PC-9 (cell line): ENCODE measurements around the gene GRPEL2. TPM values are rescaled to one million over a fixed set of nuclear protein-coding genes. Genes with fewer than 3 reads are reported as not detected.

Experiments
- BruUV-seq: library from RNA; stranded (reverse); fragments of 400-500 nt; replicated peaks from 2 replicates; lab custom pipeline; 2021; lab: Mats Ljungman, UMichigan
- CTCF ChIA-PET: fragments of 300-600 bp; sonication (Branson Sonifier 250); formaldehyde crosslinking; loops from one replicate; lab custom pipeline; 2022; ENCODE audit warnings: antibody characterized with exemption; lab: Charles Lee
- POLR2A ChIA-PET: fragments of 300-600 bp; sonication (Branson Sonifier 250); formaldehyde crosslinking; loops from one replicate; lab custom pipeline; 2022; ENCODE audit warnings: antibody characterized with exemption; ENCODE audit not compliant: unreplicated experiment; lab: Charles Lee
- DNase-seq, 2 experiments: peaks; one replicate each; pipeline versions ENCODE4 v3.0.0 to v3.0.0-alpha.2; 2015 to 2022; ENCODE audit warnings: mixed read lengths in 1 of 2
- H2AFZ ChIP-seq: fragments of 200-600 bp; sonication (generic); 2 replicates; pipeline ENCODE4 v1.8.1; 2017; ENCODE audit warnings: antibody characterized with exemption
- H3F3A ChIP-seq: fragments of 200-600 bp; sonication (generic); 2 replicates; pipeline ENCODE4 v1.8.1; 2017; ENCODE audit warnings: antibody characterized with exemption, mild to moderate bottlenecking, low read depth; ENCODE audit not compliant: insufficient read depth
- H3K27ac ChIP-seq: fragments of 200-600 bp; sonication (generic); 2 replicates; pipeline ENCODE4 v1.6.1; 2016; ENCODE audit warnings: mixed run types
- H3K27me3 ChIP-seq: fragments of 200-600 bp; sonication (generic); 2 replicates; pipeline ENCODE4 v1.6.1; 2016; ENCODE audit warnings: low read depth, mixed run types; ENCODE audit not compliant: insufficient read depth
- H3K36me3 ChIP-seq: fragments of 200-600 bp; sonication (generic); 2 replicates; pipeline ENCODE4 v1.6.1; 2016; ENCODE audit warnings: low read depth, mixed run types
- H3K4me1 ChIP-seq: fragments of 200-600 bp; sonication (generic); replicated peaks from 2 replicates; pipeline ENCODE4 v1.6.1; 2016; ENCODE audit warnings: mixed run types; ENCODE audit not compliant: insufficient read depth
- H3K4me2 ChIP-seq: fragments of 200-600 bp; sonication (generic); 2 replicates; pipeline ENCODE4 v1.6.1; 2017; ENCODE audit warnings: mixed run types
- H3K4me3 ChIP-seq: fragments of 200-600 bp; sonication (generic); 2 replicates; pipeline ENCODE4 v1.6.1; 2016; ENCODE audit warnings: mixed run types
- H3K79me2 ChIP-seq: fragments of 200-600 bp; sonication (generic); 2 replicates; pipeline ENCODE4 v1.6.1; 2017; ENCODE audit warnings: low read depth, mixed run types
- H3K9me2 ChIP-seq: fragments of 200-600 bp; sonication (generic); 2 replicates; pipeline ENCODE4 v1.8.1; 2017; ENCODE audit warnings: mild to moderate bottlenecking; ENCODE audit not compliant: insufficient read depth
- H3K9me3 ChIP-seq: fragments of 200-600 bp; sonication (generic); 2 replicates; pipeline ENCODE4 v1.8.1; 2016; ENCODE audit warnings: low read depth; ENCODE audit not compliant: insufficient read depth
- H4K20me1 ChIP-seq: fragments of 200-600 bp; sonication (generic); 2 replicates; pipeline ENCODE4 v1.8.1; 2017; ENCODE audit not compliant: insufficient read depth
- EZH2 ChIP-seq: fragments of 200-600 bp; sonication (generic); IDR thresholded peaks from 2 replicates; pipeline ENCODE4 v1.8.0; 2017; ENCODE audit warnings: antibody characterized with exemption, low read depth
- intact Hi-C: fragments of 100-400 bp; cut with micrococcal nuclease; formaldehyde crosslinking; loops from one replicate; pipeline ENCODE4 v1.10.0; 2022; ENCODE audit not compliant: unreplicated experiment
- total RNA-seq: library from RNA; stranded (reverse); gene quantifications from 2 replicates; pipeline ENCODE4 v1.2.3, GENCODE V29; 2021
- TF ChIP-seq, protein P1 (sequence below): fragments of 200-600 bp; sonication (generic); conservative IDR thresholded peaks from 2 replicates; pipeline ENCODE4 v1.6.1; 2017; ENCODE audit warnings: mixed run types, antibody characterized with exemption, mild to moderate bottlenecking, moderate library complexity

GRPEL2 gene
- total RNA-seq, 1 experiment from 2014 or later, result 32.4 TPM

DNA sequence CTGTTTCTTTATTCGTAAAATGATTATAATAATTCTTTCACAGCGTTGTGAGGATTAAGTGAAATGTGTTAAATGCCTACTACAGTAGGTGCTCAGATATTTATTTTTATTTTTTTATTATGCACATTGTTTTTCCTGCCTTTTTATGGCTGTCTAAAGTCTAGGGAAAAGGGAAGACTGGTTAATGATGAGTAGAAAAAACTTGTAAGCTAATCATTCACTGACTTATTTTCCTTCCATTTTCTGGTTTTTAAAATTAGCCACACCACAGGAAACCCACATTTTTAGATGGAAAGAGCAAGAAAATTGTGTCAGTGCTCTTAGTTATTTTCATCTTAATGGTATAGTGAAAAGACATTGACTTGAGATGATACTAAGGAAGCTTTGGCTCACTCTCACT, 8.6 kb downstream of the GRPEL2 start:
- no peaks in the 10 kb centered on the region for H3K27me3 ChIP-seq
- no peak overlapping the region for H3K4me2 ChIP-seq
- no peaks in the 10 kb centered on the region for H3K9me3 ChIP-seq
- H3K27ac ChIP-seq, result no peak overlapping the region
- peaks cover 21% of the 10 kb centered on the region for H4K20me1 ChIP-seq
- intact Hi-C loops, result no loop called here
- DNase-seq, result no peak
- CTCF ChIA-PET, result interaction anchor here (1.0 kb wide), 1 partner anchor 33 kb away, joined by 3 read pairs; no protein-coding TSS in a partner anchor
- H3K4me1 ChIP-seq, result peaks cover 13% of the 10 kb centered on the region; the same call in 1 of the 2 replicates
- POLR2A ChIA-PET, result interaction anchor here (0.6 kb wide), 1 partner anchor 46 kb away, joined by 3 read pairs; no protein-coding TSS in a partner anchor
- TF ChIP-seq, protein P1, sequence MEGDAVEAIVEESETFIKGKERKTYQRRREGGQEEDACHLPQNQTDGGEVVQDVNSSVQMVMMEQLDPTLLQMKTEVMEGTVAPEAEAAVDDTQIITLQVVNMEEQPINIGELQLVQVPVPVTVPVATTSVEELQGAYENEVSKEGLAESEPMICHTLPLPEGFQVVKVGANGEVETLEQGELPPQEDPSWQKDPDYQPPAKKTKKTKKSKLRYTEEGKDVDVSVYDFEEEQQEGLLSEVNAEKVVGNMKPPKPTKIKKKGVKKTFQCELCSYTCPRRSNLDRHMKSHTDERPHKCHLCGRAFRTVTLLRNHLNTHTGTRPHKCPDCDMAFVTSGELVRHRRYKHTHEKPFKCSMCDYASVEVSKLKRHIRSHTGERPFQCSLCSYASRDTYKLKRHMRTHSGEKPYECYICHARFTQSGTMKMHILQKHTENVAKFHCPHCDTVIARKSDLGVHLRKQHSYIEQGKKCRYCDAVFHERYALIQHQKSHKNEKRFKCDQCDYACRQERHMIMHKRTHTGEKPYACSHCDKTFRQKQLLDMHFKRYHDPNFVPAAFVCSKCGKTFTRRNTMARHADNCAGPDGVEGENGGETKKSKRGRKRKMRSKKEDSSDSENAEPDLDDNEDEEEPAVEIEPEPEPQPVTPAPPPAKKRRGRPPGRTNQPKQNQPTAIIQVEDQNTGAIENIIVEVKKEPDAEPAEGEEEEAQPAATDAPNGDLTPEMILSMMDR, result no peak
- TF ChIP-seq EZH2, result no peak
- H2AFZ ChIP-seq, result no peak overlapping the region
- H3K4me3 ChIP-seq, result no peak overlapping the region
- H3F3A ChIP-seq, result peaks cover 49% of the 10 kb centered on the region
- peaks cover 39% of the 10 kb centered on the region for H3K36me3 ChIP-seq
- no TSS peak for BruUV-seq
- H3K9me2 ChIP-seq, result no peaks in the 10 kb centered on the region
- H3K79me2 ChIP-seq, result peaks cover 21% of the 10 kb centered on the region

DNA sequence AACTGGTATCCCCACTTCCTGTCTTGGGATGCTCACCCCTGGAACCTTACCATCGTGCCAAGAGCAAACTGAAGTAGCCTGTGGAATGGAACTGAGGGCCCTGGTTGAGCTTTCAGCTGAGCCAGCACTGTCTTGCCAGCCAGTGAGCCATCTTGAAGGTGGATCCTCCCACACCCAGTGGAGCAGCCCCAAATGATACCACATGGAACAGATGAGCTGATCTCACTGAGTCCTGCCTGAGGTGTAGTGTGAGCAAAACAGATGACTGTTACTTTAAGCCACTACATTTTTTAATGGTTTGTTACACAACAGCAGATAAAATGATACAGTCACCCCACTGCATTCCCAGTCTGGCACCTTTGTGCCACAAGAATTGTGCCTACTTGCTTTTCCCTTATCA, 10.4 kb downstream of the GRPEL2 start:
- no peaks in the 10 kb centered on the region for H3K9me3 ChIP-seq
- POLR2A ChIA-PET, result no interaction called here
- H3K4me3 ChIP-seq, result no peak overlapping the region
- peaks cover 49% of the 10 kb centered on the region for H3F3A ChIP-seq
- no peak overlapping the region for H2AFZ ChIP-seq
- peaks cover 22% of the 10 kb centered on the region for H3K36me3 ChIP-seq
- no peak overlapping the region for H3K27ac ChIP-seq
- no peak overlapping the region for H3K4me2 ChIP-seq
- no peaks in the 10 kb centered on the region for H3K27me3 ChIP-seq
- 0 out of 2 replicates have a peak, but pooled peaks cover 4% of the 10 kb centered on the region for H3K79me2 ChIP-seq
- no peak for DNase-seq
- H3K9me2 ChIP-seq, result no peaks in the 10 kb centered on the region
- no TSS peak for BruUV-seq
- CTCF ChIA-PET, result no interaction called here
- peaks cover 14% of the 10 kb centered on the region; the same call in 1 of the 2 replicates for H3K4me1 ChIP-seq
- H4K20me1 ChIP-seq, result peaks cover 21% of the 10 kb centered on the region
- intact Hi-C loops, result loop anchor here (5.0 kb wide), 1 partner anchor 33 kb away; no protein-coding TSS in a partner anchor
- TF ChIP-seq, protein P1, result no peak
- TF ChIP-seq EZH2, result no peak

DNA sequence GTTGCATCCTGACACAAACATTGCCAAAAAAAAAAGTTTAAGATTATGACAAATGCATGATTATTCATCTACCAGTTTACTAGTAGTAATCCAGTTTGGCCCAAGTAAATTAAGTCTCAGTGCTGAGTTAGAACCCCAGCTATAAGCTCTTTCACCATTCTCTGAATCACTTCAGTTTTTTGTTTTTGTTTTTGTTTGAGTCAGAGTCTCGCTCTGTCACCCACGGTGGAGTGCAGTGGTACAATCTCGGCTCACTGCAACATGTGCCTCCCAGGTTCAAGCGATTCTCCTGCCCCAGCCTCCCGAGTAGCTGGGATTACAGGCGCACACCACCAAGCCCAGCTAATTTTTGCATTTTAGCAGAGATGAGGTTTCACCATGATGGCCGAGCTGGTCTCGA, 11.1 kb downstream of the GRPEL2 start:
- Histone ChIP-seq H2AFZ (no peak overlapping the region), H3F3A (peaks cover 49% of the 10 kb centered on the region), H3K4me3 (no peak overlapping the region), H3K9me3 (no peaks in the 10 kb centered on the region), H3K4me2 (no peak overlapping the region), H3K9me2 (no peaks in the 10 kb centered on the region), H4K20me1 (peaks cover 21% of the 10 kb centered on the region), H3K36me3 (peaks cover 15% of the 10 kb centered on the region), H3K4me1 (peaks cover 14% of the 10 kb centered on the region; the same call in 1 of the 2 replicates), H3K27me3 (no peaks in the 10 kb centered on the region), H3K27ac (no peak overlapping the region), H3K79me2 (no peaks in the 10 kb centered on the region)
- BruUV-seq, result no TSS peak
- CTCF ChIA-PET, result no interaction called here
- intact Hi-C loops, result loop anchor here (5.0 kb wide), 1 partner anchor 34 kb away; no protein-coding TSS in a partner anchor
- TF ChIP-seq, protein P1, result no peak
- TF ChIP-seq EZH2, result no peak
- POLR2A ChIA-PET, result no interaction called here
- DNase-seq, result no peak
